ENCODE measurements around the gene SLCO1B1.

The SLCO1B1 gene

GRCh38 chr12:21221778-21222177 is 90.8 kb downstream of the SLCO1B1 start:
- DNase-seq: no peak

- DNase-seq: no peak
Observed at GRCh38 chr12:21223930-21224329, 92.9 kb downstream of the SLCO1B1 start.

- no peak for DNase-seq
Observed at GRCh38 chr12:21234395-21234794, 103.4 kb downstream of the SLCO1B1 start.

- DNase-seq: no peak
Observed at GRCh38 chr12:21239866-21240265, 108.9 kb downstream of the SLCO1B1 start.

- no peak for DNase-seq
Observed at GRCh38 chr12:21248679-21249078, 117.7 kb downstream of the SLCO1B1 start.

- DNase-seq: no peak
Observed at GRCh38 chr12:21252070-21252469, 121.1 kb downstream of the SLCO1B1 start.

GRCh38 chr12:21257172-21257571 is 126.2 kb downstream of the SLCO1B1 start:
- DNase-seq: no peak

- DNase-seq: no peak
Observed at GRCh38 chr12:21264232-21264631, 133.2 kb downstream of the SLCO1B1 start.

GRCh38 chr12:21265932-21266331 is 134.9 kb downstream of the SLCO1B1 start:
- DNase-seq: no peak

GRCh38 chr12:21276826-21277225 is 145.8 kb downstream of the SLCO1B1 start:
- peak; percentile 3 for DNase-seq

All from HCEC 1CT (cell line).